WTC11 (cell line): Measurements from ENCODE around the gene NWD2. TPM values are rescaled to one million over a fixed set of nuclear protein-coding genes. Genes with fewer than 3 reads are reported as not detected.

Experiments used
- ATAC-seq: fragments of 200-7000 bp; cut with Tn5 transposase; 2 replicates; pipeline ENCODE4 v1.10.0; 2021; ENCODE audit warnings: mild to moderate bottlenecking, moderate library complexity
- CTCF ChIA-PET: fragments of 300-600 bp; sonication (Branson Sonifier 250); formaldehyde crosslinking; loops from one replicate; lab custom pipeline; 2021; ENCODE audit warnings: antibody characterized with exemption; lab: Charles Lee
- POLR2A ChIA-PET: fragments of 350-600 bp; sonication (Branson Sonifier 250); formaldehyde crosslinking; loops from one replicate; lab custom pipeline; 2021; ENCODE audit warnings: antibody characterized with exemption; lab: Charles Lee
- DNase-seq: peaks from one replicate; pipeline ENCODE4 v3.0.0; 2021; ENCODE audit warnings: low spot score
- H3K27ac Mint-ChIP-seq: 2 replicates; pipeline ENCODE4 v1.8.0; 2021; ENCODE audit warnings: mixed read lengths
- H3K27me3 Mint-ChIP-seq: 2 replicates; pipeline ENCODE4 v1.8.0; 2021; ENCODE audit warnings: low read depth, mild to moderate bottlenecking, moderate library complexity, mixed read lengths
- H3K36me3 Mint-ChIP-seq: 2 replicates; pipeline ENCODE4 v1.8.0; 2021; ENCODE audit warnings: mixed read lengths
- H3K4me1 Mint-ChIP-seq: 2 replicates; pipeline ENCODE4 v1.8.0; 2022; ENCODE audit warnings: mixed read lengths
- H3K4me3 Mint-ChIP-seq: 2 replicates; pipeline ENCODE4 v1.8.0; 2021; ENCODE audit warnings: mild to moderate bottlenecking, moderate library complexity, mixed read lengths
- H3K9me3 Mint-ChIP-seq: 2 replicates; pipeline ENCODE4 v1.8.0; 2021; ENCODE audit warnings: mixed read lengths
- AR ChIP-seq: fragments of 250-450 bp; sonication (Bioruptor Pico); IDR thresholded peaks from 2 replicates; pipeline ENCODE4 v1.9.0; 2021; ENCODE audit warnings: mild to moderate bottlenecking
- ARID4B ChIP-seq: sonication (generic); formaldehyde crosslinking; IDR thresholded peaks from 2 replicates; pipeline ENCODE4 v1.8.0; 2023; ENCODE audit warnings: missing genetic modification reagents, mild to moderate bottlenecking, borderline replicate concordance
- CREM ChIP-seq: sonication (generic); formaldehyde crosslinking; IDR thresholded peaks from 2 replicates; pipeline ENCODE4 v1.8.1; 2022; ENCODE audit warnings: mild to moderate bottlenecking, missing genetic modification reagents, moderate library complexity
- ERG ChIP-seq: fragments of 250-450 bp; sonication (Bioruptor Pico); IDR thresholded peaks from 2 replicates; pipeline ENCODE4 v1.8.0; 2021; ENCODE audit warnings: mild to moderate bottlenecking
- FOXK1 ChIP-seq: sonication (generic); formaldehyde crosslinking; IDR thresholded peaks from 2 replicates; pipeline ENCODE4 v1.8.0; 2022; ENCODE audit warnings: mild to moderate bottlenecking, moderate library complexity, missing genetic modification reagents
- FOXP1 ChIP-seq: sonication (generic); formaldehyde crosslinking; IDR thresholded peaks from 2 replicates; pipeline ENCODE4 v1.8.0; 2022; ENCODE audit warnings: missing genetic modification reagents, mild to moderate bottlenecking, moderate library complexity, borderline replicate concordance
- HMGXB4 ChIP-seq: sonication (generic); formaldehyde crosslinking; IDR thresholded peaks from 2 replicates; pipeline ENCODE4 v1.8.1; 2023; ENCODE audit warnings: mild to moderate bottlenecking, moderate library complexity, missing genetic modification reagents
- NFE2L1 ChIP-seq: sonication (generic); formaldehyde crosslinking; IDR thresholded peaks from 2 replicates; pipeline ENCODE4 v1.8.1; 2023; ENCODE audit warnings: missing genetic modification reagents
- RORB ChIP-seq: fragments of 250-450 bp; sonication (Bioruptor Pico); IDR thresholded peaks from 2 replicates; pipeline ENCODE4 v1.9.0; 2021; ENCODE audit warnings: mild to moderate bottlenecking
- SMAD3 ChIP-seq: sonication (generic); formaldehyde crosslinking; IDR thresholded peaks from 2 replicates; pipeline ENCODE4 v1.8.0; 2022; ENCODE audit warnings: missing genetic modification reagents, mild to moderate bottlenecking, borderline replicate concordance
- SP1 ChIP-seq: sonication (generic); formaldehyde crosslinking; conservative IDR thresholded peaks from 2 replicates; pipeline ENCODE4 v1.8.1; 2022; ENCODE audit warnings: missing genetic modification reagents
- TEAD4 ChIP-seq: sonication (generic); formaldehyde crosslinking; IDR thresholded peaks from 2 replicates; pipeline ENCODE4 v1.8.0; 2022; ENCODE audit warnings: mild to moderate bottlenecking, missing genetic modification reagents
- ZNF317 ChIP-seq: sonication (generic); formaldehyde crosslinking; IDR thresholded peaks from 2 replicates; pipeline ENCODE4 v1.8.1; 2023; ENCODE audit warnings: low read depth, mild to moderate bottlenecking, moderate library complexity, missing genetic modification reagents, borderline replicate concordance
- ZNF532 ChIP-seq: fragments of 250-450 bp; sonication (Bioruptor Pico); IDR thresholded peaks from 2 replicates; pipeline ENCODE4 v1.9.0; 2021; ENCODE audit warnings: mild to moderate bottlenecking, borderline replicate concordance
- ZSCAN18 ChIP-seq: fragments of 250-450 bp; sonication (Bioruptor Pico); IDR thresholded peaks from 2 replicates; pipeline ENCODE4 v2.1.2; 2022; ENCODE audit warnings: mild to moderate bottlenecking, moderate library complexity
- total RNA-seq: library from RNA; stranded (reverse); gene quantifications from 3 replicates; pipeline ENCODE4 v1.2.3, GENCODE V29; 2021

The NWD2 gene
- total RNA-seq, 1 experiment from 2014 or later: 0.07 TPM

- DNase-seq (no peak), ATAC-seq (no peak)
- Mint-ChIP-seq H3K27me3 (no peaks in the 10 kb centered on the region), H3K27ac (no peak overlapping the region), H3K4me3 (no peak overlapping the region), H3K9me3 (0 out of 2 replicates have a peak, but pooled peaks cover 3% of the 10 kb centered on the region), H3K4me1 (no peaks in the 10 kb centered on the region), H3K36me3 (no peaks in the 10 kb centered on the region)
- ChIA-PET CTCF (no interaction called here), POLR2A (no interaction called here)
- TF ChIP-seq FOXP1 (CRISPR knock-in tag): no peak
- no peak for TF ChIP-seq RORB
Observed at GRCh38 chr4:37223732-37224131, 20.8 kb upstream of the NWD2 start.

GRCh38 chr4:37224854-37225253, 19.7 kb upstream of the NWD2 start:
- no peak overlapping the region for H3K27ac Mint-ChIP-seq
- no peaks in the 10 kb centered on the region for H3K4me1 Mint-ChIP-seq
- no peaks in the 10 kb centered on the region for H3K36me3 Mint-ChIP-seq
- H3K4me3 Mint-ChIP-seq: no peak overlapping the region
- 0 out of 2 replicates have a peak, but pooled peaks cover 3% of the 10 kb centered on the region for H3K9me3 Mint-ChIP-seq
- POLR2A ChIA-PET: no interaction called here
- ATAC-seq: no peak
- no peak for DNase-seq
- TF ChIP-seq CREM (CRISPR knock-in tag): no peak
- no peak for TF ChIP-seq SMAD3
- TF ChIP-seq TEAD4: no peak
- TF ChIP-seq FOXK1: no peak
- no peak for TF ChIP-seq ZNF532 (CRISPR knock-in tag)
- TF ChIP-seq AR (CRISPR knock-in tag): no peak
- TF ChIP-seq HMGXB4 (CRISPR knock-in tag): no peak
- no peak for TF ChIP-seq NFE2L1 (CRISPR knock-in tag)
- TF ChIP-seq ERG (CRISPR knock-in tag): no peak
- TF ChIP-seq ARID4B (CRISPR knock-in tag): no peak
- no peak for TF ChIP-seq ZSCAN18 (CRISPR knock-in tag)
- no peak for TF ChIP-seq SP1 (CRISPR knock-in tag)
- TF ChIP-seq ZNF317: no peak
- CTCF ChIA-PET: no interaction called here
- no peaks in the 10 kb centered on the region for H3K27me3 Mint-ChIP-seq
